GM23248 (cell line): Measurements from ENCODE around the gene ZSCAN4.

Experiments used
- EZH2 ChIP-seq: fragments of 200-600 bp; sonication (generic); IDR thresholded peaks from 2 replicates; pipeline ENCODE4 v1.6.1; 2018; ENCODE audit warnings: antibody characterized with exemption, mild to moderate bottlenecking; ENCODE audit not compliant: insufficient read depth, poor library complexity, severe bottlenecking
- EZH2phosphoT487 ChIP-seq: fragments of 200-600 bp; sonication (generic); IDR thresholded peaks from 2 replicates; pipeline ENCODE4 v1.6.1; 2018; ENCODE audit warnings: antibody characterized with exemption, moderate library complexity, mild to moderate bottlenecking, low read depth; ENCODE audit not compliant: insufficient read depth

DNA sequence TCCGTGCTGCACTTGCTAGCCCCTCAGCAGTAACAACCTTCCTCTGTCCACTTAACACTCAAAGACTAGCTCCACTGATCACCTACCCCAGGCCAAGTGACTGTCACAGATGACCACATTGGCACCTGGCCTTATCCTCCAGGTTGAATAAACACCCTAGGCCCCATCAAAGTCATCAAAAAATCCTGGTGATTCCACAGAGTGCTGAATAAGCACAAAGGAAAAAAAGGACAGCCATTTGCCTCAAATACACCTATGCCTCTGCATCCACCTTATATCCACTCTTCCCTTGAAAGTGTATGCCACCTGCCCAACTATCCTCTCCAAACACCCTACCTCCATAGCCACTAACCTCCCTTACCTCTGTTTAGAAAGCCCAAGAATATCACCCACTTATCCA, 37.6 kb downstream of the ZSCAN4 start:
- TF ChIP-seq EZH2 (no peak), EZH2phosphoT487 (no peak)
